IMR-90 (cell line): ENCODE results near the gene NUCB1.

Source experiments
- CHD1 ChIP-seq: IDR thresholded peaks from 2 replicates; pipeline ENCODE4 v1.6.1; 2012; ENCODE audit warnings: low read depth, low read length, improper control_type of control experiment
- CTCF ChIP-seq: conservative IDR thresholded peaks from 2 replicates; pipeline ENCODE4 v1.5.1; 2012; ENCODE audit warnings: mild to moderate bottlenecking, low read depth, low read length, improper control_type of control experiment
- ELK1 ChIP-seq: fragments of 150-350 bp; IDR thresholded peaks from 2 replicates; pipeline ENCODE4 v1.6.1; 2016; ENCODE audit warnings: low read depth, mild to moderate bottlenecking, low read length, moderate library complexity, borderline replicate concordance
- MAZ ChIP-seq: IDR thresholded peaks from 2 replicates; pipeline ENCODE4 v1.6.1; 2012; ENCODE audit warnings: low read depth, mild to moderate bottlenecking, low read length, improper control_type of control experiment, moderate library complexity, borderline replicate concordance
- MXI1 ChIP-seq: IDR thresholded peaks from 2 replicates; pipeline ENCODE4 v1.6.1; 2012; ENCODE audit warnings: low read depth, mild to moderate bottlenecking, low read length, moderate library complexity, borderline replicate concordance
- POLR2A ChIP-seq: IDR thresholded peaks from 2 replicates; pipeline ENCODE4 v1.6.1; 2012; ENCODE audit warnings: mild to moderate bottlenecking, low read depth, low read length

- TF ChIP-seq POLR2A = no peak
- TF ChIP-seq CTCF = no peak
- TF ChIP-seq ELK1 = no peak
- TF ChIP-seq MXI1 = no peak
- no peak for TF ChIP-seq MAZ
- TF ChIP-seq CHD1 = no peak
Observed at GRCh38 chr19:48862827-48863226, 37.3 kb upstream of the NUCB1 start.
